OCI-LY3 (cell line): ENCODE measurements around the gene ZMIZ1.

Source experiments
- H2AFZ ChIP-seq: fragments of 200-600, 300-600 bp; shearing (Covaris generic); 2 replicates; pipeline ENCODE4 v1.6.0; 2014; ENCODE audit warnings: antibody characterized with exemption, low read depth, low read length
- H3K27ac ChIP-seq: fragments of 200-600, 300-600 bp; sonication (generic); 2 replicates; pipeline ENCODE4 v1.5.1; 2014; ENCODE audit warnings: mild to moderate bottlenecking, low read length, moderate library complexity, mixed read lengths
- H3K27me3 ChIP-seq: fragments of 200-600, 300-600 bp; sonication (generic); 2 replicates; pipeline ENCODE4 v1.6.1; 2014; ENCODE audit warnings: low read depth, low read length, mixed read lengths
- H3K36me3 ChIP-seq: fragments of 200-600, 300-600 bp; sonication (generic); replicated peaks from 2 replicates; pipeline ENCODE3; 2014; ENCODE audit warnings: low read depth, low read length, mixed read lengths
- H3K4me1 ChIP-seq: fragments of 300-600, 200-600 bp; sonication (generic); 2 replicates; pipeline ENCODE4 v1.6.1; 2014; ENCODE audit warnings: low read length, mixed read lengths
- H3K4me2 ChIP-seq: fragments of 200-600, 300-600 bp; sonication (generic); 2 replicates; pipeline ENCODE4 v1.6.1; 2014; ENCODE audit warnings: low read length, mixed read lengths
- H3K4me3 ChIP-seq: fragments of 300-600, 200-600 bp; sonication (generic); 2 replicates; pipeline ENCODE4 v1.5.1; 2014; ENCODE audit warnings: antibody characterized with exemption, mild to moderate bottlenecking, low read length, moderate library complexity
- H3K79me2 ChIP-seq: fragments of 300-600, 200-600 bp; shearing (Covaris generic); 2 replicates; pipeline ENCODE4 v1.6.1; 2014; ENCODE audit warnings: mild to moderate bottlenecking, low read length, mixed read lengths
- H3K9ac ChIP-seq: fragments of 300-600, 200-600 bp; shearing (Covaris generic); 2 replicates; pipeline ENCODE4 v1.6.0; 2014; ENCODE audit warnings: mild to moderate bottlenecking, low read length, moderate library complexity
- H3K9me3 ChIP-seq: fragments of 200-600, 300-600 bp; shearing (Covaris generic); 2 replicates; pipeline ENCODE4 v1.6.1; 2014; ENCODE audit warnings: low read length, mixed read lengths; ENCODE audit not compliant: insufficient read depth
- H4K20me1 ChIP-seq: fragments of 200-600, 300-600 bp; sonication (generic); 2 replicates; pipeline ENCODE4 v1.6.1; 2016; ENCODE audit warnings: low read length, mixed read lengths; ENCODE audit not compliant: insufficient read depth
- EZH2phosphoT487 ChIP-seq: fragments of 200-600 bp; shearing (Covaris generic); IDR thresholded peaks from 2 replicates; pipeline ENCODE4 v1.6.1; 2018; ENCODE audit warnings: antibody characterized with exemption, mixed run types, low read depth
- TF ChIP-seq, protein P1 (sequence below): fragments of 200-600, 300-600 bp; sonication (generic); IDR thresholded peaks from 2 replicates; pipeline ENCODE4 v1.5.1; 2014; ENCODE audit warnings: antibody characterized with exemption, low read length, low read depth

The ZMIZ1 gene

DNA sequence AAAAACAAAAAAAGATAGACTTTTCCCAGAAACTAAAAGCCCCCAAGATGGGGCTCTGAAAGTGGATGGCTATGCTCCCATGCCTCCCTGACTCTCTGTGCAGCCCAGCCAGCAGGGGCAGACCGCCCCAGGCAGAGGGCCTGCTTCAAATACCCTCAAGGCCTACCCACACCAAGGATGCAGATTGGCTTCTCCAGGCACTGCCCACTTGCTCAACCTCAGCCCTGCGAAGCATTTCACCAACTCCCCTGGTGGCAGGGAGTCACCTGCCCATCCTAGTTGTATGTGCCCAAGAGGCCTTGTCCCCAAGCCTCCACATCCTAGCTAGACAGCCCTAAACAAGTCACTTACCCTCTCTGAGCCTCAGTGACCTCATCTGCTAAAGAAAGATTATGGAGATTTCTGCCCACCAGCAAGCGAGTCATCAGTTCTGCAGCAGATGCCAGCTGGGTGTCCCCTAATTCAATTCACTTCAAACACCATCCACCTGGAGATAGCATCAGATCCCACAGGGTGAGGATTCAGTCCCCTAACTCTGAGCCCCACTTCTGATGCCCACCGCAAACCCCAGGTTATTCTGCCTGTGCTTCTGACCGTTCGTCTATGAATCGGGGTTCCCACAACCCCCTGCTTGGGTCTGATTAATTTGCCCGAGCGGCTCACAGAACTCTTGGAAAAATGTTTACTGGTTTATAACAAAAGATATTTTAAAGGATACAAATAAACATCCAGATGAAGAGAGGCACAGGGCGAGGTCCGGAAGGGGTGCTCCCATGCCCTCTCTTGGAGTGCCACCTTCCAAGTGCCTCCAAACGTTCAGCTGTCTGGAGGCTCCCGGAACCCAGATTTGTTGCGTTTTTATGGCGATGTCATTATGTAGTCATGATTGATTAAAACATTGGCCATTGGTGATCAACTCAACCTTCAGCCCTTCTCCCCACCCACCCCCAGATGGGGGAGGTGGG is 18.6 kb upstream of the ZMIZ1 start:
- no peaks in the 10 kb centered on the region for H3K4me1 ChIP-seq
- H3K4me2 ChIP-seq: no peak overlapping the region
- H3K9ac ChIP-seq: no peak overlapping the region

DNA sequence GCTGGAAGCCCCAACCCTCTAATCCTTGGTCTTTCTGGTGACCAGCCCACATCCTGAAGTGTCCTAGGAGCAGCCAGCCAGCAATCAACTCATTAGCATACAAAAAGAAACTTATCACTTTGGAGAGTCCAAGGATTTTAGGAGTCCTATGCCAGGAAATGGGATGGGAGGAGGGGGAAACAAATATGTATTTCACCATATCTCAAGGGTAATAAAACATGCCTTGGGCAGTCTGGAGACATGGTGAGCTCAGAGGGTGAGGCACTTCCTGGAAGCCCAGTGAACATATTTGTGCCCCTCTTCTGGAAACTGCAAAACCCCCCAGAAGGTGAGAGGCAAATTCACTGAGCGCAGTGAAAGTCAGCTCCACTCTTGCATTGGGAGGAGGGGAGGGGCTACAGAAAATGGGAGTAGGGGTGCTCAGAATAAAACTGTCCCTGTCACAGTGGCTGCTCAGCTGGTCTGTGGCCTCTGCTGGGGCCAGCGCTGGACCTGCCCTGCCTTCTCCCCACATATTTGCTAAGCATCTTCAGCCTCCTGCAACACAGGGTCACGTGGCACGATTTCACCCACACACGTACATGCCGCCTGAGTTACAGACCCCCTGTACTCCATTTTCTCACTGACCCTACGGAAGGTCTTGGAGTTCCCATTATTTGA is 17.7 kb upstream of the ZMIZ1 start:
- no peaks in the 10 kb centered on the region for H4K20me1 ChIP-seq
- H3K27me3 ChIP-seq: no peaks in the 10 kb centered on the region
- no peak overlapping the region for H3K27ac ChIP-seq
- TF ChIP-seq, protein P1, sequence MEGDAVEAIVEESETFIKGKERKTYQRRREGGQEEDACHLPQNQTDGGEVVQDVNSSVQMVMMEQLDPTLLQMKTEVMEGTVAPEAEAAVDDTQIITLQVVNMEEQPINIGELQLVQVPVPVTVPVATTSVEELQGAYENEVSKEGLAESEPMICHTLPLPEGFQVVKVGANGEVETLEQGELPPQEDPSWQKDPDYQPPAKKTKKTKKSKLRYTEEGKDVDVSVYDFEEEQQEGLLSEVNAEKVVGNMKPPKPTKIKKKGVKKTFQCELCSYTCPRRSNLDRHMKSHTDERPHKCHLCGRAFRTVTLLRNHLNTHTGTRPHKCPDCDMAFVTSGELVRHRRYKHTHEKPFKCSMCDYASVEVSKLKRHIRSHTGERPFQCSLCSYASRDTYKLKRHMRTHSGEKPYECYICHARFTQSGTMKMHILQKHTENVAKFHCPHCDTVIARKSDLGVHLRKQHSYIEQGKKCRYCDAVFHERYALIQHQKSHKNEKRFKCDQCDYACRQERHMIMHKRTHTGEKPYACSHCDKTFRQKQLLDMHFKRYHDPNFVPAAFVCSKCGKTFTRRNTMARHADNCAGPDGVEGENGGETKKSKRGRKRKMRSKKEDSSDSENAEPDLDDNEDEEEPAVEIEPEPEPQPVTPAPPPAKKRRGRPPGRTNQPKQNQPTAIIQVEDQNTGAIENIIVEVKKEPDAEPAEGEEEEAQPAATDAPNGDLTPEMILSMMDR: no peak
- no peak for TF ChIP-seq EZH2phosphoT487
- no peaks in the 10 kb centered on the region for H3K4me1 ChIP-seq
- no peaks in the 10 kb centered on the region for H3K36me3 ChIP-seq
- H3K9ac ChIP-seq: no peak overlapping the region
- H2AFZ ChIP-seq: no peak overlapping the region
- no peaks in the 10 kb centered on the region for H3K9me3 ChIP-seq
- H3K79me2 ChIP-seq: no peaks in the 10 kb centered on the region
- H3K4me2 ChIP-seq: no peak overlapping the region
- H3K4me3 ChIP-seq: no peak overlapping the region

More for the DNA sequence above, 18.6 kb upstream of the ZMIZ1 start:
- Histone ChIP-seq H3K79me2 (no peaks in the 10 kb centered on the region), H3K4me3 (no peak overlapping the region), H3K27me3 (no peaks in the 10 kb centered on the region), H3K27ac (no peak overlapping the region), H4K20me1 (no peaks in the 10 kb centered on the region), H3K36me3 (no peaks in the 10 kb centered on the region), H2AFZ (no peak overlapping the region), H3K9me3 (no peaks in the 10 kb centered on the region)
- TF ChIP-seq, protein P1: no peak
- TF ChIP-seq EZH2phosphoT487: no peak

DNA sequence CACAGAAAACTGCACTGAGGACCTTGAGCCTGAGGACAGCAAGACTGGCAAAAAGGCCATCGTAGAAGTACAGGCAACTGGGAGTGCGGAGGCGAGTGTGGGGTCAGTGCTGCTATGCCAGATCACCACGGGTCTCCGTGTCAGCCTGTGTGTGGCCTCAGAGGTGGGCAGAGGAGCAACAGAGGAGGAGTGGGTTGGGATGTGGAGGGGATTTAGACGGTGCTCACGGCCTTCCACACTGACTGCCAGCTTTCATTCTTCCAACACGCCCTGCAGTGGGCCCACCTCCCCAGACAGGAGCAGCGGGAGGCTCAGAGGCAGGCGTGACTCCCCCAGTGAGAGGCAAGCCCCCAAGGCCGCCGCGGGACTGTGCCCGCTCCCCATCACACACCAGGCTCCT is 17.0 kb upstream of the ZMIZ1 start:
- H4K20me1 ChIP-seq: no peaks in the 10 kb centered on the region
- no peak overlapping the region for H3K4me3 ChIP-seq
- TF ChIP-seq EZH2phosphoT487: no peak
- TF ChIP-seq, protein P1: no peak
- H3K4me1 ChIP-seq: no peaks in the 10 kb centered on the region
- H2AFZ ChIP-seq: no peak overlapping the region
- no peaks in the 10 kb centered on the region for H3K79me2 ChIP-seq
- H3K9ac ChIP-seq: no peak overlapping the region
- no peak overlapping the region for H3K27ac ChIP-seq
- H3K4me2 ChIP-seq: no peak overlapping the region
- no peaks in the 10 kb centered on the region for H3K36me3 ChIP-seq
- H3K27me3 ChIP-seq: no peaks in the 10 kb centered on the region
- no peaks in the 10 kb centered on the region for H3K9me3 ChIP-seq
